HG02610 (cell line): ENCODE measurements around the gene DOCK3.
A peak's percentile ranks its signal among the peaks of the same experiment; 100 is the strongest.
"Not testable (repeated sequence)": the region's sequence is repeated elsewhere in the genome, so short reads cannot be mapped to it uniquely, and the experiment has no call there.

Source experiments
- ATAC-seq: cut with Tn5 transposase; IDR thresholded peaks from one replicate; pipeline ENCODE4 v1.9.1; 2021; ENCODE audit warnings: mild to moderate bottlenecking, moderate library complexity; ENCODE audit not compliant: unreplicated experiment

DOCK3 gene

GRCh38 chr3:51382076-51382745 is 707.5 kb downstream of the DOCK3 start:
- no peak for ATAC-seq

- no peak for ATAC-seq
These were observed 708.3 kb downstream of the DOCK3 start for GRCh38 chr3:51382947-51383578.

DNA sequence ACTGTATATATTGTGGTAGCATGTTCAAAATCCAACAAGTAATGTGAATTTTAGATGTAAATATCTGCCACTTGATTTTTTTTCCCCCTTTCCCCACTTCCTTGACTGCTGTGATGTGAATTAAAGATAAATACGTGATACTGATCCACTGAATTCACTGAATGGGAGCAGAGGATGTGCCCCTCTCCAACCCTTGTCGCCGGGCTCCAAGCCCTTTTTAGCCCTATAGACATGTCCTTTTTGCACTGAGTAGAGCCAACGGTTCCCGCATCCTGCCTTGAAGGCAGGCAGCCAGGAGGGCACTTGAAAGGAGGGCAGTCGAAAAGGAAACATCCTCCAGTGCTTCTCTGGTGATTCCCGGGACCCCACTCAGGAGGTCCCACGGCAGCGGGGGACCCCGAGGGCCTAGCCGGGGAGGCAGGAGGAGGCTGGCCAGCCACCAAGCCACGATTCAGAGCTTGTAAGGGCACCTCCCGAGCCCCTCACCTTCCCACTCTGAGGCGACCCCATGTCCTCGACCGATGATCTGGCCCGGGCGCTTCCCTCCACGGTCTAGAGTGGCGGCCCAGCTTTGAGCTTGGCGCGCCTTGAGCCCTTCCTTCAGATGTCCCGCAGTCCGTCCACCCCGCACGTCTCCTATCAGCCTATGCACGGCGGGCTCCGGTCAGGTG is 709.5 kb downstream of the DOCK3 start:
- peak; percentile 11 for ATAC-seq

DNA sequence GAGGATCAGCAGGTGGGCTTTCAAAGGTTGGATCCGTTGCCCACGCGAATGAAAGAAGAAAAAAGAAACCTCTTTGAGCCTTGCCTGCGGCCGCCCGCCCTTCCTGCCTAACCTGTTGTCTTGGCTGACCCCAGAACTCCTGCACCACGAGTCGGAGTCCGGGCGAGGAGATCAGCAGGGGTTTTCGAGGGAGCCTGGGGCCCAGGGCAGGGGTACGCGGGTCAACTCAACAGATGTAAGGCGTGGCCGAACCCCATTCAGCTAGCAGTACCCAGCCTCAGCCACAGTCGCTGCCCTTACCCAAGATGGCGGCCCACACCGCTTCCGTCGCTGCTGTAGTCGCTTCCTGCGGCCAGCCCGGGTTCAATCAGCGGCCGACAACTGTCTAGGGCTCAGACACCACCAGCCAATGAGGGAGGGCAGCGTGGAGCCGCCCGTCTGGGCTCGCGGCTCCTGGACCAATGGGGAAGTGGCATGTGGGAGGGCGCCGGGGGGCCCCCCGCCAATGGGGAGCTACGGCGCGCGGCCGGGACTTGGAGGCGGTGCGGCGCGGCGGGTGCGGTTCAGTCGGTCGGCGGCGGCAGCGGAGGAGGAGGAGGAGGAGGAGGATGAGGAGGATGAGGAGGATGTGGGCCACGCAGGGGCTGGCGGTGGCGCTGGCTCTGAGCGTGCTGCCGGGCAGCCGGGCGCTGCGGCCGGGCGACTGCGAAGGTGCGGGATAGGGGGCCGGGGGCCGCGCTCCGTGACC is 710.2 kb downstream of the DOCK3 start, which contains the start of gene MANF:
Gene MANF, plus strand, starts transcription at position 566 of the 748 bp plus-strand sequence. Its CDS starts 52 bp downstream, at position 618.
- peak; percentile 97 for ATAC-seq

DNA sequence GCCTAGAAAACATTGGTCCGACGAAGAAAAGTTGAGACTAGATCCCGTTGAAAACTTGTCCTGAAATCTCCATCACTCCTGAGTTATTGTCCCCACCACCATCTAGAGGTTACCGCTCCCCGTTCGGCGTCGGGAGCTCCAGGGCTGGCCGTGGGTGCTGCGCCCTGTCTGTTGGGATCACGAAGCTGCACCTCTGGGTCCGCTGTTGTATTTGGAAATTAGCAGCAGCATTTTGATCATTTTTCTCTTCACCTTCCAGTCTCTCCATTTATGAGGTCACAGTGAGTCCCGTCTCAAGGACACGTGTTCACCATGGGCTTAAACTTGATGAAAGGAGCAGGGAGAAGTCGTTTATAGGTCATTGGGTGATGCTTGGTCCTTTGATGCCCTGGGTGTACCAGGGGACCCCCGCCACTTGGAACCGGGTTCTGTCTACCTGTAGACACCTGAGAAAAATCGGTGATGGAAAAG is 710.9 kb downstream of the DOCK3 start:
- no peak for ATAC-seq

DNA sequence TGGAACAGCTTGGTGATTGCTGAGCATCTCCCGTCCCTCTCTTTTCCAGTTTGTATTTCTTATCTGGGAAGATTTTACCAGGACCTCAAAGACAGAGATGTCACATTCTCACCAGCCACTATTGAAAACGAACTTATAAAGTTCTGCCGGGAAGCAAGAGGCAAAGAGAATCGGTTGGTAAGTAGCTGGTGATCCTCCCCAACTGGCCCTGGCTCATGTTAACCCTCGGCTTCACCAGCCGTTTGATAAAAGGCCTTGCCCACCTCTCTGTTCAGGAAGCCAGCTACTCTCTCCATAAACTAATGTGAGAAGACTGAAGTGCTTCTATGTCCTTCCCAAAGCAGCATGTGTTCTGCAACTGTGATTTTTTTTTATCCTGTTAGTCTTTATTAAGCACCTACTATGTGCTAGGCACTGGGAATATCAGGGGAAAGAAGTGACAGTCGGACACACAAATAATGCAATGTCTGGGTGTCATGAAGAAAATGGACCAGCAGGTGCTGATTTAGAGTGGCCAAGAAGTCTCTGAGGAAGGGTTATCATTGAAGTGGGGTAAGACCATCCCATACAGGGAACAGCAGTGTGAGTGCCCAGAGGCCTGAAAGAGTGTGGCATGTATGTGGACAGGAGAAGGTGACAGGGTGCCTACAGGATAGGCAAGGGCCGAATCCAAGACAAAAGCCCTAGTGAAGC is 711.6 kb downstream of the DOCK3 start:
- no peak for ATAC-seq

DNA sequence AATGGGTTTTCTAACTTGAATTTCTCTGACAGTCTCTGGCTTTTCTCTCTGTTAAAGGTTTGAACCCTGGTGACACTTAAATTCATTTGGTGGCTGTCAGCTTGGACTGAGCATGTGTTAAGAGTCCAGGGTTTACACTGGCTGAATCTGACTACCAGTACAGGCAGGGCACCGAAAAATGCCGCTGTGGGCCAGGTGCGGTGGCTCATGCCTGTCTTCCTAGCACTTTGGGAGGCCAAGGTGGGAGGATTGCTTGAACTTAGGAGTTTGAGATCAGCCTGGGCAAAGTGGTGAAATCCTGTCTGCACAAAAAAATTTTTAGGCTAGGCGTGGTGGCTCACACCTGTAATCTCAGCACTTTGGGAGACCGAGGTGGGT is 712.1 kb downstream of the DOCK3 start:
- no peak for ATAC-seq

DNA sequence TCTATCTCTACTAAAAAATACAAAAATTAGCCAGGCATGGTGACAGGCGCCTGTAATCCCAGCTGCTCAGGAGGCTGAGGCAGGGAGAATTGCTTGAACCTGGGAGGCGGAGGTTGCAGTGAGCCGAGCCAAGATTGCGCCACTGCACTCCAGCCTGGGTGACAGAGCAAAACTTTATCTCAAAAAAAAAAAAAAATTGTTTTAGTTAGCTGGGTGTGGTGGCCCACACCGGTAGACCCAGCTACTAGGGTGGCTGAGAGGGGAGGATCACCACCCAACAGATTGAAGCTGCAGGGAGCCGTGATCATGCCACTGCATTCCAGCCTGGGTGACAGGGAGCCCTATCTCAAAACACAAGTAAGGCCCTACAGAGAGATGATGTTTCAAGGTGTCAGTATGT is 712.6 kb downstream of the DOCK3 start:
- ATAC-seq = not testable (repeated sequence)

GRCh38 chr3:51388286-51389029 is 713.7 kb downstream of the DOCK3 start:
- ATAC-seq = no peak

- ATAC-seq = no peak
These were observed 714.9 kb downstream of the DOCK3 start for GRCh38 chr3:51389423-51390183.

- peak; percentile 5 for ATAC-seq
These were observed 715.7 kb downstream of the DOCK3 start for GRCh38 chr3:51390246-51391074.

GRCh38 chr3:51391075-51391565 is 716.4 kb downstream of the DOCK3 start, which contains the start of gene RBM15B:
Gene RBM15B, plus strand, starts transcription at chr3:51391285. Its CDS starts 115 bp downstream, at chr3:51391400.
- peak; percentile 94 for ATAC-seq

DNA sequence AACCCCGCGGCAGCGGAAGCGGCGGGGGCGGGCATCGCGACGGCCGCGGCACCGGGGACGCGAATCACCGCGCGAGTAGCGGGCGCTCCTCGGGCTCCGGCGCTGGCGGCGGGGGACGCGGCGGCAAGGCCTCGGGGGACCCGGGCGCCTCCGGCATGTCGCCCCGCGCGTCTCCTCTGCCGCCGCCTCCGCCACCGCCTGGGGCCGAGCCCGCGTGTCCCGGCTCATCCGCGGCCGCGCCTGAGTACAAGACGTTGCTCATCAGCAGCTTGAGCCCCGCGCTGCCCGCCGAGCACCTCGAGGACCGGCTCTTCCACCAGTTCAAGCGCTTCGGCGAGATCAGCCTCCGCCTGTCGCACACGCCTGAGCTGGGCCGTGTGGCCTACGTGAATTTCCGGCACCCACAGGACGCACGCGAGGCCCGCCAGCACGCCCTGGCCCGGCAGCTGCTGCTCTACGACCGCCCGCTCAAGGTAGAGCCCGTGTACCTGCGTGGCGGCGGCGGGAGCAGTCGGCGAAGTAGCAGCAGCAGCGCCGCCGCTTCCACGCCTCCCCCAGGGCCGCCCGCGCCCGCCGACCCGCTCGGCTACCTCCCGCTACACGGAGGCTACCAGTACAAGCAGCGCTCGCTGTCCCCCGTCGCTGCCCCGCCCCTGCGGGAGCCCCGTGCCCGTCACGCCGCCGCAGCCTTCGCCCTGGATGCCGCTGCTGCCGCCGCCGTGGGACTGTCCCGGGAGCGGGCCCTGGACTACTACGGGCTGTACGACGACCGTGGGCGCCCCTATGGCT is 717.0 kb downstream of the DOCK3 start:
- ATAC-seq = peak; percentile 9

DNA sequence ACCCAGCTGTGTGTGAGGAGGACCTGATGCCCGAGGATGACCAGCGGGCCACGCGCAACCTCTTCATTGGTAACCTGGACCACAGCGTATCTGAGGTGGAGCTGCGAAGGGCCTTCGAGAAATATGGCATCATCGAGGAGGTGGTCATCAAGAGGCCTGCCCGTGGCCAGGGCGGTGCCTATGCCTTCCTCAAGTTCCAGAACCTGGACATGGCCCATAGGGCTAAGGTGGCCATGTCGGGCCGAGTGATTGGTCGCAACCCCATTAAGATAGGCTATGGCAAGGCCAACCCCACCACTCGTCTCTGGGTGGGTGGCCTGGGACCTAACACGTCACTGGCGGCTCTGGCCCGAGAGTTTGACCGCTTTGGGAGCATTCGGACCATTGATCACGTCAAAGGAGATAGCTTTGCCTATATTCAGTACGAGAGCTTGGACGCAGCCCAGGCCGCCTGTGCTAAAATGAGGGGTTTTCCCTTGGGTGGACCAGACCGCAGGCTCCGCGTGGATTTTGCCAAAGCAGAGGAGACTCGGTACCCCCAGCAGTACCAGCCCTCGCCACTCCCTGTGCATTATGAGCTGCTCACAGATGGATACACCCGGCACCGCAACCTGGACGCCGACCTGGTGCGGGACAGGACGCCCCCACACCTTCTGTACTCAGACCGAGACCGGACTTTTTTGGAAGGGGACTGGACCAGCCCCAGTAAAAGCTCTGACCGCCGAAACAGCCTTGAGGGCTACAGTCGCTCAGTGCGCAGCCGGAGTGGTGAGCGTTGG is 717.8 kb downstream of the DOCK3 start:
- ATAC-seq = no peak

DNA sequence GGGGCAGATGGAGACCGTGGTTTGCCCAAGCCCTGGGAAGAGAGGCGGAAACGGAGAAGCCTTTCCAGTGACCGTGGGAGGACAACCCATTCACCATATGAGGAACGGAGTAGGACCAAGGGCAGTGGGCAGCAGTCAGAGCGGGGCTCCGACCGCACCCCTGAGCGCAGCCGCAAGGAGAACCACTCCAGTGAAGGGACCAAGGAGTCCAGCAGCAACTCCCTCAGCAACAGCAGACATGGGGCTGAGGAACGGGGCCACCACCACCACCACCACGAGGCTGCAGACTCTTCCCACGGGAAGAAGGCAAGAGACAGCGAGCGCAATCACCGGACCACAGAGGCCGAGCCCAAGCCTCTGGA is 718.4 kb downstream of the DOCK3 start:
- ATAC-seq = no peak

GRCh38 chr3:51393564-51393963 is 718.8 kb downstream of the DOCK3 start:
- no peak for ATAC-seq

GRCh38 chr3:51394541-51394940 is 719.8 kb downstream of the DOCK3 start:
- no peak for ATAC-seq
